Esophagus squamous epithelium (tissue), 5 donors: Measurements from ENCODE around the gene ZSWIM8. TPM values are rescaled to one million over a fixed set of nuclear protein-coding genes. Genes with fewer than 3 reads are reported as not detected.

Experiments
- DNase-seq: peaks from one replicate; lab custom pipeline; 2025; lab: John Stamatoyannopoulos, UW
- H3K27ac ChIP-seq, 4 donors: fragments of 200-600 bp; sonication (generic); one replicate each; pipeline ENCODE4 v1.5.1; 2016 to 2019; ENCODE audit warnings: mild to moderate bottlenecking in 1 of 4
- H3K27me3 ChIP-seq, 4 donors: fragments of 200-600 bp; sonication (generic); 1 replicate in 3 of 4; 2 replicates in 1 of 4; pipeline versions ENCODE4 v1.5.1 to v1.6.0; 2017 to 2021; ENCODE audit warnings: antibody characterized with exemption in 1 of 4
- H3K36me3 ChIP-seq, 3 donors: fragments of 200-600 bp; sonication (generic); one replicate each; pipeline ENCODE4 v1.5.1; 2016 to 2019
- H3K4me1 ChIP-seq, 3 donors: fragments of 200-600 bp; sonication (generic); one replicate each; pipeline ENCODE4 v1.5.1; 2017 to 2019
- H3K4me3 ChIP-seq, 4 donors: fragments of 200-600 bp; sonication (generic); 1 replicate in 3 of 4; 2 replicates in 1 of 4; pipeline ENCODE4 v1.5.1; 2016 to 2019; ENCODE audit warnings: mild to moderate bottlenecking in 2 of 4, moderate library complexity in 1 of 4
- H3K9me3 ChIP-seq, 3 donors: fragments of 200-600 bp; sonication (generic); one replicate each; pipeline ENCODE4 v1.5.1; 2016 to 2019
- POLR2A ChIP-seq, 4 donors: fragments of 450-650 bp; IDR thresholded peaks; one replicate each; pipeline ENCODE4 v1.6.1; 2017; ENCODE audit warnings: antibody characterized with exemption in 4 of 4, mild to moderate bottlenecking in 4 of 4, moderate library complexity in 3 of 4
- WGBS, 2 donors: methylation state at CpG; one replicate each; pipeline ENCODE4 v1.1.5; 2018; 5-methylcytosine and 5-hydroxymethylcytosine counted together
- intact Hi-C: fragments of 100-400 bp; cut with DNase I; formaldehyde crosslinking; loops from one replicate; pipeline ENCODE4 v1.15.0; 2022
- total RNA-seq, 4 donors: library from RNA; depleted of rRNA; stranded (reverse); fragments of >200 nt; gene quantifications; one replicate each; pipeline ENCODE4 v1.1.0, GENCODE V29; 2016
- TF ChIP-seq, protein P1 (sequence below), 6 experiments: fragments of 450-650 bp in 4 of 6; fragments of 200-600 bp in 2 of 6; sonication (generic) in 2 of 6; IDR thresholded peaks; one replicate each; pipeline ENCODE4 v1.5.1; 2016 to 2019; ENCODE audit warnings: antibody characterized with exemption in 6 of 6, mild to moderate bottlenecking in 4 of 6, moderate library complexity in 4 of 6
- donor health status: DM: yes; HTN: yes; CAD: no.

Gene ZSWIM8
- total RNA-seq, 4 donors from 2014 or later, result 33.3 to 116 (median 83.9) TPM

DNA sequence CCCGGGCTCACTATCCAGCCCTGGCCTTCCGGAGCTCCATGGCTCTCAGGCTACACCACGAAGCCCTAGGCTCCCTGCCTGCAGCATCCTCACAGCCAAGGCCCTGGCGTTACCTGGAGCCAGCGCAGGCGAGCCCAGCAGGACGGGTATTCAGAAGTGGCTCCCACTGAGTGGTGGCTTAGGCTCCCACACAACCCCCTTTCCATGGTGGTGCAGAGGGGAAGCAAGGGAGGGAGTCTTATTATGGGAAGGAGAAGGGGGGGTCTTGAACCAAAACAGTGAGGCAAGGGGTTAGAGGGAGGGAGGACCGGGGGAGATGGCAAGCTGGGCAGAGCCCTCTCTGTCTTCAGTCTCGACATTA lies 55.6 kb downstream of the ZSWIM8 start:
- TF ChIP-seq, protein P1, sequence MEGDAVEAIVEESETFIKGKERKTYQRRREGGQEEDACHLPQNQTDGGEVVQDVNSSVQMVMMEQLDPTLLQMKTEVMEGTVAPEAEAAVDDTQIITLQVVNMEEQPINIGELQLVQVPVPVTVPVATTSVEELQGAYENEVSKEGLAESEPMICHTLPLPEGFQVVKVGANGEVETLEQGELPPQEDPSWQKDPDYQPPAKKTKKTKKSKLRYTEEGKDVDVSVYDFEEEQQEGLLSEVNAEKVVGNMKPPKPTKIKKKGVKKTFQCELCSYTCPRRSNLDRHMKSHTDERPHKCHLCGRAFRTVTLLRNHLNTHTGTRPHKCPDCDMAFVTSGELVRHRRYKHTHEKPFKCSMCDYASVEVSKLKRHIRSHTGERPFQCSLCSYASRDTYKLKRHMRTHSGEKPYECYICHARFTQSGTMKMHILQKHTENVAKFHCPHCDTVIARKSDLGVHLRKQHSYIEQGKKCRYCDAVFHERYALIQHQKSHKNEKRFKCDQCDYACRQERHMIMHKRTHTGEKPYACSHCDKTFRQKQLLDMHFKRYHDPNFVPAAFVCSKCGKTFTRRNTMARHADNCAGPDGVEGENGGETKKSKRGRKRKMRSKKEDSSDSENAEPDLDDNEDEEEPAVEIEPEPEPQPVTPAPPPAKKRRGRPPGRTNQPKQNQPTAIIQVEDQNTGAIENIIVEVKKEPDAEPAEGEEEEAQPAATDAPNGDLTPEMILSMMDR (IDR thresholded peaks at IDR 0.05), result no peak
- no peak for TF ChIP-seq POLR2A (IDR thresholded peaks at IDR 0.05)
- no peak overlapping the region for H3K4me3 ChIP-seq
- H3K27me3 ChIP-seq, result no peaks in the 10 kb centered on the region
- DNase-seq, result no peak
- intact Hi-C loops, result no loop called here
- 83 to 90% methylated on average over 2 of the region's 9 CpGs for WGBS, 2 donors
- no peaks in the 10 kb centered on the region for H3K9me3 ChIP-seq
- peaks cover 20 to 100% (median 59%) of the 10 kb centered on the region in 3 donors for H3K36me3 ChIP-seq
- H3K27ac ChIP-seq, result no peak overlapping the region
- H3K4me1 ChIP-seq, result peaks cover 0 to 11% (median 0%) of the 10 kb centered on the region in 3 donors

DNA sequence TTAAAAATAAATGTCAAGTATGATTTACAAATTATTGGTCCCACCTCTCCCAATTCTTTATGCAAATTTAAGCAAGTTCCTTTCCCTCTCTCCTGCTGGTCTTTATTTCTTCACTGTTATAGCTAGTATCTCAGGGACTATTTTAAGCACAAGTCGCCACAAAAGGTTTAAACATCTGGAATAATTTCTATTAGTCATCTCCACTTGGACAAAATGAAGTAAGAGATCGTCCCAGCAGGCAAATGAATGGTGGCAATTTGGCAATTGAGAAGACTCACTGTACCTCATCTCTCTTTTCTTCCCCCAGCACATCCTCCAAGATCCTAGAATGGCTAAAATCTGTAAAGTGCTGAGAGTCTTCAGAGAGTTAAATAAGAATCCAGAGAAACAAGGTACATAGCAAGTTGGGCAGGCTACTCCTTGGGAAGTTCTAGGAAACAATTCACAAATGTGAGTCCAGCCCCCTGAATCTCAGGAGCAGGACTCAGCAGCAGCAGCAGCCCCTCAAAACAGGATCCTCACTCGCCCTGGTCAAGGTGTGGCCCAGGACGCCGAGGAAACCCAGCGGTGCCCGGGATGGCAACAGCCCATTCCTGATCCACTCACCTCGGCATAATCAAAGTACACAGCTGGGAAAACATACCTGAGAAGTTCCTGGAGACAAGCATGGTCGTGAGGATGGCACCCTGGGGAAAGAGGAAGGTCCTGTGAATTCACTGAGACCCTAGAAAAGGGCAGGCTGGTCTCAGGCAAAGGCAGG lies 56.3 kb downstream of the ZSWIM8 start:
- WGBS, 2 donors, result 62 to 79% methylated on average over 2 to 4 of the region's 9 CpGs
- H3K36me3 ChIP-seq, result peaks cover 22 to 100% (median 53%) of the 10 kb centered on the region in 3 donors
- no peak for TF ChIP-seq POLR2A (IDR thresholded peaks at IDR 0.05)
- TF ChIP-seq, protein P1 (IDR thresholded peaks at IDR 0.05), result no peak

GRCh38 chr10:73842349-73842748 lies 56.9 kb downstream of the ZSWIM8 start:
- no peak for DNase-seq
- WGBS, 2 donors, result 86 to 93% methylated on average over 4 to 11 of the region's 11 CpGs
- Histone ChIP-seq H3K9me3 (no peaks in the 10 kb centered on the region), H3K27me3 (no peaks in the 10 kb centered on the region), H3K27ac (no peak overlapping the region), H3K4me1 (peaks cover 0 to 11% (median 0%) of the 10 kb centered on the region in 3 donors), H3K36me3 (peaks cover 28 to 100% (median 53%) of the 10 kb centered on the region in 3 donors), H3K4me3 (no peak overlapping the region)
- intact Hi-C loops, result no loop called here
- TF ChIP-seq, protein P1 (IDR thresholded peaks at IDR 0.05), result no peak
- TF ChIP-seq POLR2A (IDR thresholded peaks at IDR 0.05), result no peak

More for the DNA sequence above, 56.3 kb downstream of the ZSWIM8 start:
- no peak overlapping the region for H3K27ac ChIP-seq
- no peaks in the 10 kb centered on the region for H3K9me3 ChIP-seq
- no peaks in the 10 kb centered on the region for H3K27me3 ChIP-seq
- intact Hi-C loops, result no loop called here
- H3K4me3 ChIP-seq, result no peak overlapping the region
- DNase-seq, result no peak
- peaks cover 0 to 11% (median 0%) of the 10 kb centered on the region in 3 donors for H3K4me1 ChIP-seq

DNA sequence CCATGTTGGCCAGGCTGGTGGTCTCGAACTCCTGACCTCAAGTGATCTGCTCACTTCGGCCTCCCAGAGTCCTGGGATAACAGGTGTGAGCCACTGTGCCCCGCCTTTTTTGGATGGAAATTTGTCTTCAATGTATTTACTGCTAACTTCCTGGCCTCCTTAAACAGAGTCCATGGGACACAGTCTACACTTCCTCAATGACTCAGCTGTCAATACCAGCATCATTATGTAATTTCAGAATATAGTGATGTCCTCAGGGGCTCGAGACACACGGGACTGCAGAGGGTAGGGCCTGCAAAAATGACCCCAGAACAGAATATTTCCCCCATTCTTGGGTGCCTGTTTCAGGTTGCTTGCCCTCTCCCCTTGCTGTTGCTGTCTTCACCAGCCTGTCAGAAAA lies 57.9 kb downstream of the ZSWIM8 start:
- no peaks in the 10 kb centered on the region for H3K27me3 ChIP-seq
- H3K4me1 ChIP-seq, result peaks cover 0 to 11% (median 0%) of the 10 kb centered on the region in 3 donors
- H3K9me3 ChIP-seq, result no peaks in the 10 kb centered on the region
- no peak for DNase-seq
- TF ChIP-seq, protein P1 (IDR thresholded peaks at IDR 0.05), result no peak
- no peak for TF ChIP-seq POLR2A (IDR thresholded peaks at IDR 0.05)
- H3K27ac ChIP-seq, result no peak overlapping the region
- intact Hi-C loops, result no loop called here
- 75 to 90% methylated on average over 2 to 5 of the region's 5 CpGs for WGBS, 2 donors
- peaks cover 37 to 100% (median 53%) of the 10 kb centered on the region in 3 donors for H3K36me3 ChIP-seq
- no peak overlapping the region for H3K4me3 ChIP-seq

GRCh38 chr10:73847031-73847430 lies 61.6 kb downstream of the ZSWIM8 start:
- no peak overlapping the region for H3K4me3 ChIP-seq
- no peaks in the 10 kb centered on the region for H3K9me3 ChIP-seq
- no peaks in the 10 kb centered on the region for H3K27me3 ChIP-seq
- no peak for DNase-seq
- intact Hi-C loops, result loop anchor here (5.0 kb wide), 1 partner anchor 35 kb away; no protein-coding TSS in a partner anchor
- H3K27ac ChIP-seq, result no peak overlapping the region
- H3K4me1 ChIP-seq, result peaks cover 5 to 35% (median 9%) of the 10 kb centered on the region in 3 donors
- WGBS, 2 donors, result 92 to 100% methylated on average over 4 to 7 of the region's 7 CpGs
- H3K36me3 ChIP-seq, result peaks cover 26 to 99% (median 32%) of the 10 kb centered on the region in 3 donors
- no peak for TF ChIP-seq POLR2A (IDR thresholded peaks at IDR 0.05)
- TF ChIP-seq, protein P1 (IDR thresholded peaks at IDR 0.05), result no peak
